ENCODE results near the gene ZFPM1.

Gene ZFPM1

GRCh38 chr16:88585269-88585668 lies 132.2 kb downstream of the ZFPM1 start:
- no peak overlapping the region for H3K4me3 ChIP-seq (ENCODE audit: control insufficient read depth, low read depth, low read length)
- no peak for DNase-seq (ENCODE audit: low read depth)
- TF ChIP-seq, protein P1, sequence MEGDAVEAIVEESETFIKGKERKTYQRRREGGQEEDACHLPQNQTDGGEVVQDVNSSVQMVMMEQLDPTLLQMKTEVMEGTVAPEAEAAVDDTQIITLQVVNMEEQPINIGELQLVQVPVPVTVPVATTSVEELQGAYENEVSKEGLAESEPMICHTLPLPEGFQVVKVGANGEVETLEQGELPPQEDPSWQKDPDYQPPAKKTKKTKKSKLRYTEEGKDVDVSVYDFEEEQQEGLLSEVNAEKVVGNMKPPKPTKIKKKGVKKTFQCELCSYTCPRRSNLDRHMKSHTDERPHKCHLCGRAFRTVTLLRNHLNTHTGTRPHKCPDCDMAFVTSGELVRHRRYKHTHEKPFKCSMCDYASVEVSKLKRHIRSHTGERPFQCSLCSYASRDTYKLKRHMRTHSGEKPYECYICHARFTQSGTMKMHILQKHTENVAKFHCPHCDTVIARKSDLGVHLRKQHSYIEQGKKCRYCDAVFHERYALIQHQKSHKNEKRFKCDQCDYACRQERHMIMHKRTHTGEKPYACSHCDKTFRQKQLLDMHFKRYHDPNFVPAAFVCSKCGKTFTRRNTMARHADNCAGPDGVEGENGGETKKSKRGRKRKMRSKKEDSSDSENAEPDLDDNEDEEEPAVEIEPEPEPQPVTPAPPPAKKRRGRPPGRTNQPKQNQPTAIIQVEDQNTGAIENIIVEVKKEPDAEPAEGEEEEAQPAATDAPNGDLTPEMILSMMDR (conservative IDR thresholded peaks at IDR 0.05; ENCODE audit: control insufficient read depth, insufficient read depth, low read depth, low read length), result no peak

GRCh38 chr16:88585927-88586581 lies 133.0 kb downstream of the ZFPM1 start:
- no peak for DNase-seq (ENCODE audit: low read depth)
- H3K4me3 ChIP-seq (ENCODE audit: control insufficient read depth, low read depth, low read length), result no peak overlapping the region
- TF ChIP-seq, protein P1 (conservative IDR thresholded peaks at IDR 0.05; ENCODE audit: control insufficient read depth, insufficient read depth, low read depth, low read length), result no peak

Data from fibroblast of mammary gland (primary cell).